Bronchial epithelial cell (primary cell): Measurements from ENCODE around the gene MYOM3. TPM values are rescaled to one million over a fixed set of nuclear protein-coding genes. Genes with fewer than 3 reads are reported as not detected.

Experiments
- DNase-seq: peaks from one replicate; pipeline ENCODE4 v3.0.0-alpha.2; 2010; ENCODE audit warnings: low read depth
- FAIRE-seq: peaks from 2 replicates; lab custom pipeline; 2011; peaks lifted over from hg19 to GRCh38; lab: Jason Lieb, UNC
- H3K27me3 ChIP-seq: 2 replicates; pipeline ENCODE4 v1.5.1; 2011; ENCODE audit warnings: low read length; ENCODE audit not compliant: control insufficient read depth, insufficient read depth
- H3K36me3 ChIP-seq: 2 replicates; pipeline ENCODE4 v1.5.1; 2011; ENCODE audit warnings: low read length; ENCODE audit not compliant: control insufficient read depth, insufficient read depth
- H3K4me3 ChIP-seq: 2 replicates; pipeline ENCODE4 v1.5.1; 2011; ENCODE audit warnings: mild to moderate bottlenecking, low read depth, low read length, control low read depth
- CTCF ChIP-seq: IDR thresholded peaks from 2 replicates; pipeline ENCODE4 v1.5.1; 2011; ENCODE audit warnings: mild to moderate bottlenecking, moderate library complexity, low read length, control low read depth, inconsistent platforms; ENCODE audit not compliant: insufficient read depth, severe bottlenecking
- total RNA-seq: library from RNA; depleted of rRNA; stranded (reverse); fragments of >200 nt; gene quantifications from 2 replicates; pipeline ENCODE4 v1.2.1, GENCODE V29; 2014

The MYOM3 gene
- total RNA-seq, 1 donor from 2014 or later, result under 0.01 TPM

- FAIRE-seq, result no peak
- H3K36me3 ChIP-seq, result no peaks in the 10 kb centered on the region
- TF ChIP-seq CTCF, result no peak
- no peak for DNase-seq
- no peak overlapping the region for H3K4me3 ChIP-seq
- H3K27me3 ChIP-seq, result peaks cover 2% of the 10 kb centered on the region
Observed at GRCh38 chr1:24096739-24097103, 15.2 kb downstream of the MYOM3 start.

- H3K27me3 ChIP-seq, result peaks cover 2% of the 10 kb centered on the region
- no peak for TF ChIP-seq CTCF
- no peak for DNase-seq
- no peak overlapping the region for H3K4me3 ChIP-seq
- FAIRE-seq, result no peak
- no peaks in the 10 kb centered on the region for H3K36me3 ChIP-seq
Observed at GRCh38 chr1:24096009-24096738, 15.8 kb downstream of the MYOM3 start.

- no peak for TF ChIP-seq CTCF
- no peak overlapping the region for H3K4me3 ChIP-seq
- no peak for DNase-seq
- no peaks in the 10 kb centered on the region for H3K36me3 ChIP-seq
- peaks cover 2% of the 10 kb centered on the region for H3K27me3 ChIP-seq
- FAIRE-seq, result no peak
Observed at GRCh38 chr1:24095140-24095859, 16.6 kb downstream of the MYOM3 start.

- H3K36me3 ChIP-seq, result no peaks in the 10 kb centered on the region
- H3K4me3 ChIP-seq, result no peak overlapping the region
- H3K27me3 ChIP-seq, result peaks cover 2% of the 10 kb centered on the region
- no peak for FAIRE-seq
- DNase-seq, result no peak
- TF ChIP-seq CTCF, result no peak
Observed at GRCh38 chr1:24094554-24094953, 17.4 kb downstream of the MYOM3 start.

GRCh38 chr1:24093732-24094131, 18.2 kb downstream of the MYOM3 start:
- TF ChIP-seq CTCF, result no peak
- Histone ChIP-seq H3K4me3 (no peak overlapping the region), H3K27me3 (peaks cover 2% of the 10 kb centered on the region), H3K36me3 (no peaks in the 10 kb centered on the region)
- DNase-seq (no peak), FAIRE-seq (no peak)

GRCh38 chr1:24092979-24093378, 19.0 kb downstream of the MYOM3 start:
- FAIRE-seq (no peak), DNase-seq (no peak)
- TF ChIP-seq CTCF, result no peak
- H3K36me3 ChIP-seq, result no peaks in the 10 kb centered on the region
- no peak overlapping the region for H3K4me3 ChIP-seq
- peaks cover 2% of the 10 kb centered on the region for H3K27me3 ChIP-seq
